DMS 273 treated with DMSO at 0.1 percent for 48 hours (cell line): ENCODE measurements around the gene RAP1GAP.

Source experiments
- DNase-seq: peaks from one replicate; lab custom pipeline; 2025; lab: John Stamatoyannopoulos, UW

RAP1GAP gene

DNA sequence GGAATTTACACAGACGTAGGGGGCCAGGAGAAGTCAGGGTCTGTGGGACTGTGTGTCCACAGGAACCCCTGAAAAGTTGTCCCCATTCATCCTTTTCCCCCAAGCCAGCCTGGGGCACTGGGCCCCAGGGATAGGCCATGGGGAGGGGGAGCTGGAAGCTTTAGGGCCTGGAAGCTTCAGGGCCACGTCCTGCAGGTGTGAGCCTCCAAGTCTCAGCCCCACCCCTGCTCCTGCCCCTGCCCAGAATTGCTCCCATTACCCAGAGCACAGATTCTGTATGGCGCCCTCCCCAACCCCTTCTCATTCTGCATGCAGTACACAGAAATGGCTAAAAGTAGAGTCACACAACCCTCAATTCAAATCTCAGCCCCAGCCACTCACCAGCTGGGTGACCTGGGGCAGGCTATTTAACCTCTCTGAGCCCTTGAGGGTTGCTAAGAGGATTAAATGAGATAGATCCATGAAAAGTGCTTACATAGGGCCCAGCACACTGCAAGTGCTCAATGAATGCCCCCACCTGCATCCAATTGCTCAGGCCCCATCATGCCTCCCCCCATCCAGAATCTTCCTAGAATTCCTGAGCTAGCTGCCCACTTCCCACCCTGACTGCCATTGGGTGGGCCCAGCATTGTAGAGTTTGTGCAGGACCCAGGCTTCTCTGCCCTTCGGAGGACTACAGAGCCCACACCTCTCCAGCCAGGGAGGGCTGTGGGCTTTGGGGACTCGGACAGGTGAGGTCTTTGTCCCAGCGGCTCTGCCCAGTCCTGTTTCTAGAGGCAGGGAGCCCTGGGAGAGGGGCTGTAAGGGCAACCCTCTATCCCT, 6.5 kb downstream of the RAP1GAP start:
- no peak for DNase-seq

GRCh38 chr1:21661886-21662285, 7.3 kb downstream of the RAP1GAP start:
- DNase-seq: no peak

DNA sequence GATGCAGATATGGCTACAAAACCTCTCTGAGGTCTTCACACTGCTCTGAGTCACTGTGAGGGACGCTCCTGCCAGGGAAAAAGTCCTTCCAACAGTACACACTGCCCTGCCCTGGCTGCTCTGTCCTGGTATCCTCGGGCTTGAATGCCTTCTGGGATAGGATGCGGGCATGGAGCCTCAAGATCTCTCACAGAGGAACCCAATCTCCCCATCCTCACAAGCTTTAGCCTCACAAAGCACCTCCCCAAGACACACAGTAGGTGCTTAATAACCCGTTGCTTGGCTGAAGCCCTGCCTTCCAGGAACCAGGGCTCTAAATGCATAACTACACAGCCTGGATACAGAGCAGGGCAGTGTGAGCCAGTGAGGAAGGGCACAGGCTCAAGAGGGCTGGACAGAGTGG, 9.2 kb downstream of the RAP1GAP start:
- DNase-seq: no peak

GRCh38 chr1:21659099-21659923, 9.8 kb downstream of the RAP1GAP start:
- DNase-seq: no peak

DNA sequence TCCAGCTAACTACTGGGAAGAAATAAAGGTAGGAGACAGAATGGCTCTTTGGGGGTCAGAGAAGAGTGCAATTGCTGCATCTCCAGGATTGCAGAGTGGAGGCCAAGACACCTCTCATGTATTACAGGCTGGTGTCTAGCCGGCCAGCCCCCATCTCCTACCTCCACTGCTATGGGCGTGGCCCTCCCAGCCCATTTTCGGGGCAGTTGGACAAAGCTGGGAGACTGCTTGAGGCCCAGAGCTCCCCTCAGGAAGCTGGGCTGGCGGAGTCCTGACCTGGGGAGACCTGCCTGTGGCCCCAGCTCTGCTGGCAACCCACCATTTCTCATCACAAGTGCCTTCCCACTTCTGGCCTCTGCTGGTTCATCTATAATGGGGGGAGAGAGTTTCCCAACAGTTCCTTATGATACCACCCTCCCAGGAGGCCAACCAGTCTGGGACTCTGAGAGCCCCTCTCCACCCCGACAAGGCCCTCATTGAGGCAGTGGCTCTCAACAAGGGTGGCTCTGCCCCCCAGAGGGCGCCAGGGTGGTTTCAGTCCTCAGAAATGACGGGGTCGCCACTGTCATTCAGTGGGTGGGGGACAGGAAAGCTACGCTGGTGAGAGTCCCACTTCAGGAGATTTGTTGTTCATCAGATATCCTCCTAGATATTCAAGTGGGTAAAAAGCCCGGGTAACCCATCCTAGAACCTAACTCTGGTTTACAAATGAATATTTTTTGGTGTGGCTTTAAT, 11.5 kb downstream of the RAP1GAP start:
- no peak for DNase-seq

GRCh38 chr1:21655748-21656147, 13.4 kb downstream of the RAP1GAP start:
- no peak for DNase-seq

DNA sequence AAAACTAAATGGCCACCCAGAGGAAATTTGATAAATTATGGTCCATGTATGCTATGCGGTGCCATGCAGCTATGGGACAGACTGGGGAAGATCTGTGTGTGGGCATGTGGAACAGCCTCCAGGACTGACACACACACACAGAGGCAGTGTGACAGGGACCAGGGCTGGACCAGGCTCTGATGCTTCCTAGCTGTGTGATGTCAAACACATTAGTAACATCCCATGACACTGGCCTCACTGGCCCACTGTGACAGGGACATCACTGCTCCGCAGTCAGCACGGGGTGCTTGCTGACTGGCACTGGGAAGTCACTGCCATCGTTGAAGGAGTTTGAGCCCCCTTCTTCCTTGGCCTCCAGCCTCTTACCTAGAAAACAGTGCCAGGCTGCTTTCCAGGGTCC, 13.9 kb downstream of the RAP1GAP start:
- DNase-seq: no peak

- no peak for DNase-seq
These were observed 14.9 kb downstream of the RAP1GAP start for GRCh38 chr1:21654209-21654608.

DNA sequence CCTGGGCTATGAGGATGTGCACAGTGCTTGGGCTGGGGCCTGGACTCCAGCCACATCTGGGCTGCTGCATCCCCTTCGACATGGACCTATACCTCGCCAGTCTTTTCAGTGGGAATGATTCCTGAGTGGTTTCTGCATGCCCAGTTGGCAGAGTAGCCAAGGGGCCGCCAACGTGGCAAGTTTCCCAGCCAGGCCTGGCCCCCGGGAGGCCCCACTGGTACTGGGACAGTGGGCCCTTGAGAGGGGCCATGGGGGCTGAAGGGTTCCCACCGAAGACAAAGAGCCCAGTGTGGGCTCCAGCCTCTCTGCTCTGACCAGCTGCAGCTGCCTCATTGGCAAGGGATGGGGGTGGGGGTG, 15.4 kb downstream of the RAP1GAP start:
- DNase-seq: no peak

DNA sequence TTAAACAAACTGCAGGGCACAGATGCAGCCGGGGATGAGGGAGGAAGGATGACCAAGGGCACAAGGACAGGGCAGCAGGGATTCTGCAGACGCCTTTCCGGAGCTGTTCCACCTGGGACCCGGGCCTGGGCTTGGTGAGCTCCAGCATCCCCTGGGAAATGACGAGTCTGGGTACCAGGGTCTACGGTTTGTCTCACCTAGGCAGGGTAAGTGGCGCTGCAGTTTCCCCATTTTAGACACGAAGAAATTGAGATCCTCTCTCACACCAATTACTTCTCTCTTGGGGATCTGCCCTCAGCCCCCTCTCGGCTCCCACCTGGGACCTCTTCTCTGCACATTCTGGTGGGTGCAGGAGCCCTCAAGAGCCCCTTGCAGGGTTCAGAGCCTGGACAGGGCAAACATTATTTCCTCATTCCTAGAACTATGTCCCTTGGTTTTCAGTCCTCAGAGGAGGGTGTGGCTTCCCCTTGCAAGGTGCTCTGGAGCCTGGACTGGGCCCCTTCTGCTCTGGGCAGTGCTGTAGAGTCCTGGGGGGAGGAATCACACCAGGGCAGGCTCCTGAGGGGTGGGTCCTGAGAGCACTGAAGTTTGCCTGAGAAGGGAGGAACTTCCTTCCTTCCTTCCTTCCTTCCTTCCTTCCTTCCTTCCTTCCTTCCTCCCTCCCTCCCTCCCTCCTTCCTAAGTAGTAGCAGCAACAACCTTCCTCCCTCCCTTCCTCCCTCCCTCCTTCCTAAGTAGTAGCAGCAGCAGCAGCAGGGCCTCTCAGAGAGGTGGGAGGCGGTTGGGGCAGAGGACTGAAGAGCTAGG, 16.0 kb downstream of the RAP1GAP start:
- no peak for DNase-seq

- no peak for DNase-seq
These were observed 16.8 kb downstream of the RAP1GAP start for GRCh38 chr1:21652101-21652936.

DNA sequence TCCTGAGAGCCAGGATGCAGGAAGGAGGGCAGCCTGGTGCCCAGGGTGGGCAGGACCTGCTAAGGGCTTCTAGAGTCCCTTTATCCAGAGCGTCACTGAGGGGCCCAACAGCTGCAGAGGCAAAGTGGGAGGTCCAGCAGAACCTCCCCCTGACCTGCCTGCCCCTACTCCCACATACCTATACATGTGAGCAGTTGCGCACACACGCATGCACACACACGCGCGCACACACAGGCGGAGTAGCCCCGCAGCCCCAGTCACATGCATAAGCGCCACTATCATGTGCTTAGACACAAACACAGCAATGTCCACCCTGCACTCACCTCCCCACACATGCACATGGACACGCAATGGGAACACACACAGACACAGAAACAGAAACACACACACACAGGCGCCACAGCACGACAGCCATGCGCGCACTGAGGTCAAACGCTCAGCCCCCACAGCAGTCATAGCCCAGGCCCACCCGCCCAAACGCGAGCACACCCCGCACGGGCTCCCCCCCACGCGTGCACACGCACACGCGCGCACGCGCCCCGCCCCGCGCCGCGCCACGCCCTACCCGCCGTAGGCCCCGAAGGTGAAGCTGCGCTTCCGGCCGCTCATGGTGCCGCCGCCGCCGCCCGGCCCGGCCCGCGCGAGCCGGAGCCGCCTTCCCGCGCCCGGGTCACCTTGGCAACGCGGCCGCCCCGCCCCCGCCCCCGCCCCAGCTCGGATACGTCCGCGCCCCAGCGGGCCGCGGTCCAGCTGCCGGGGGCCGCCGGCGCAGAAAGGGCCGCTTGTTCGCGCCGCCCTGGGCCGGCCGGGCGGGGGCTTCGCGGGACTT, 17.7 kb downstream of the RAP1GAP start:
- no peak for DNase-seq

DNA sequence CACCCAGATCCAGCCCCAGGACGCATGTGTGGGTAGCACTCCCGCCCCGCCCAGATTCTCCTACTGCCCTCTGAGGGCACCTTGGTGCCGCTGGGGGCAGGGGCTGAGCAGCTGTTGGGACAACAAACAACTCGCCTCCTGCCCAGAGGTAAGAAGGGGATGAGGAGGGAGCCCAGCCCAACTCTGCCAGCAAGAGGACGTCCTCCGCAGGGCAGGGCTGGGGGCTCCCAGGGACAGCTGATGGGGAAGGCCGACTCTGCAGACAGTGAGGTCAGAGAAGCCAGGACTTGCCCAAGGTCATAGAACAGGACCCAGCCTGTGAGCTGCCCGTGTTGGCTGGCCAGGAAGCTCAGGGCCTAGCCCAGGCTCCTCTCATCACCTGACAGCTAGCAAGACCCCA, 18.8 kb downstream of the RAP1GAP start:
- no peak for DNase-seq

DNA sequence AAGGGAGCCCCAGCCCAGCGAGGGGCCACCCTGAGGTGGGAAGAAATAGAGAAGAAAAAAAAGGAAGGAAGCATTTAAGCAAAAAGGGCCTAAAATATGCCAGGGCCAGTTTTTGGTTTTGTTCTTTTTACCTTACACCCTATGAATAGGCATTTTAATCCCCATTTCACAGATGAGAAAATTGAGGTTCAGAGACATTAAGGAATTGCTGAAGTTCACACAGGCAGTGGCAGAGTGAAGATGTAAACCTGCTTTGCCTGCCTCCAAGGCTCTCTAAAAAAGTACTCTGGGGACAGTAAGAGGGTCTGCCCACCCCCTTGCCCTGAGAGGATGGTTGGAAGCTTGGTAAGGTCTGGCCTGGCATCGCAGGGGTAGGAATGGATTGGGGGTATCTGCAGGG, 19.8 kb downstream of the RAP1GAP start:
- no peak for DNase-seq

DNA sequence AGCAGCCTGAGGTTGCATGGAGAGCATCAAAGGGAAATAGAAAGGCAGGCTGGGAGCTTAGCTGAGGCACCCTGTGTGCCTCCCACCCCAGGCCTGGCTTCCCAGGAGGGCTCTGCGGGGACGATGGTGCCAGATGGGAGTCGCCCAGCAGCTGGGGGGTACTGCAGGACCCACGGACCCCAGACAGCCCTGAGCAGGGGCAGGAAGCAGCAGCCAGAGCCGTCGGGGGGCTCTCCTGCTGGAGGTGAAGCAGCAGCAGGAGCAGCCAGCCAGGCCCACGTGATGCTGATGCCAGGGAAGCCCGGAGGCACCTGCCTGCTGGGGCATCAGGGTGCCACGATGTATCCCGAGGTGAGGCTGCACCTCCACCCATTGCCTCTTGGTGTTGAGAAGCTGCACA, 20.4 kb downstream of the RAP1GAP start:
- no peak for DNase-seq

GRCh38 chr1:21648352-21648730, 20.8 kb downstream of the RAP1GAP start:
- no peak for DNase-seq

DNA sequence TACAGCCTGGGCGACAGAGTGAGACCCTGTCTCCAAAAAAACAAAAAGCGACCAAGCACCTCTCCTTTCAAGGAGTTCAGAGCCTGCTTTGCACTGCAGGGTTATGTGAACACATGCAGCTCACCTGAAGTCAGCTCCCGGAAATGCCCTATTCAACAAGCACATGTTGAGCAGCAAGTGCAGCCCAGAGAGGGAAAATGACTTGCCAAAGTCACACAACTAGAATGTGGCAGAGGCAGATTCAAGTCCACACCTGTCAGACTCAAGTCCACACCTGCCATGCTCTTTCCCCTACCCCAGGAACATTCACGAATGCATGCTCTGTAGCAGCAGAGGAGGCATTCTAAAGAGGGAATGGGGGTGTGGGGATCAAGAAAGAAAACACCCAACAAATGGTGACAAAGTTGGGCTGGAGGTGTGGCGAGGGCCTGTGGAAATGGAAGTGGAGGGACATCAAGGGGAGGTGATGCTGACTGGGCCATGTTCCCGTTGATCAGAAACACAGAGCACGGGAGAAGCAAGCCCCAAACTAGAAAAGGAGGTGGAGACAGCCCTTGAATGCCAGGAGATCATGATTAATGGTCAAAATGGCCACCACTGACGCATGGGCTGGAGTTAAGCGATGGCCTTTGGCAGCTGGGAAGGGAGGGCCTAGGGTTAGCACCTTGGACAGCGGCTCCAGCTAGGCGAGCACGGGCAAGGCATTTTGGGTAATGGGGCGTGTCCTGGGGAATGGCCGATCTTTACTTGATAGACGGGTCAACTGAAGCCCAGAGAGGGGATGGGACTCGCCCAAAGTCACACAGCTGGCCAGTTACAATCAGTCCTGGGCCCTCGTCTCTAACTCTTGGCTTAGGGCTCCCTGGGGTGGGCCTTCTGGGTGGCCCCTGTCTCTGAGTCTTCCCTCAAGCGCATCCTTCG, 21.5 kb downstream of the RAP1GAP start:
- DNase-seq: no peak

DNA sequence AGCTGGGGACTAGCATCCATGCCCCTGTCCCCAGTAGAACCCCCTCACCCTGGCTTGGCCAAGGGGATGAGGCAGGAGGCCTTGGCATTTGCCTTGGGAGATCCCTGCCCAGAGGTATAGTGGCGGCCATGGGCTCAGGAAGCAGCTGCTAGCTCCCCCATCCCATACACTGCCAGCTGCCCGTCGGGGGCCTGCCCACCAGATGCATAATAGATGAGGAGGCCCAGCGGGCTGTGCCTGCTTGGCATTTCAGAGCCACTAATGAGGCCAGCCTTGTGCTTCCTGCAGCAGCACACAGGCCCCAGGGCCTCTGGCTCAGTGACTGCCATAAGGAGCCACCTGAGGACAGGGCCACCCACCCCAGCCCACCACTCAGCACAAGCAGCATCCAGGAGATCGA, 23.6 kb downstream of the RAP1GAP start:
- no peak for DNase-seq

DNA sequence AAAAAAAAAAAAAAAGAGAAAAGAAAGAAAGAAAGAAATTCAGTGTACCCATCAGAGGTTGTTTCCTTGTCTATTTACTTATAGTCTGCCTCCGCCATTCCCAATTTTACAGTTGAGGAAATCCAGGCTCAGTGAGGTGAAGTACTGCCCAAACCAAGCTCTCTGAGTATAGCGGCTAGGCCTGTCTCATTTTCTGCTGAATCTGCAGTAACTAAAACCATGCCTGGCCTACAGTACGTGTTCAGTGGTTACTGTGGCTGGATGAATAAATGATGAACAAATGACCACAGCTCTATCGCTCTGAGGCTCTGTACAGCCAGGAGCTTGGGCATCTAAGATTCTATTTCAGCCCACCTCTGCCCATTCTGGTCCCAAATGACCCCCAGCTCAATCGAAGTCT, 24.3 kb downstream of the RAP1GAP start:
- DNase-seq: no peak
